Measurements from ENCODE around the gene SLC22A3.
"Not testable (repeated sequence)": the region's sequence is repeated elsewhere in the genome, so short reads cannot be mapped to it uniquely, and the experiment has no call there.

- TF ChIP-seq CTCF (IDR thresholded peaks at IDR 0.05; ENCODE audit: poor library complexity); EZH2 (IDR thresholded peaks at IDR 0.05; ENCODE audit: borderline replicate concordance): not testable (repeated sequence)
Observed at GRCh38 chr6:160302431-160303082, 45.6 kb upstream of the SLC22A3 start.

All from hepatocyte (in vitro differentiated cells).